Calu3 (cell line): ENCODE data around the gene RNF181. TPM values are rescaled to one million over a fixed set of nuclear protein-coding genes. Genes with fewer than 3 reads are reported as not detected.

Experiments
- BruUV-seq: library from RNA; stranded (reverse); fragments of 400-500 nt; replicated peaks from 2 replicates; lab custom pipeline; 2021; lab: Mats Ljungman, UMichigan
- CTCF ChIA-PET: fragments of 300-600 bp; sonication (Branson Sonifier 250); formaldehyde crosslinking; loops from one replicate; lab custom pipeline; 2022; ENCODE audit warnings: antibody characterized with exemption; lab: Charles Lee
- DNase-seq: peaks from one replicate; pipeline ENCODE4 v3.0.0; 2022
- H3K27ac Mint-ChIP-seq: one replicate; pipeline ENCODE4 v1.8.0; 2022; ENCODE audit warnings: mixed read lengths; ENCODE audit not compliant: unreplicated experiment
- H3K27me3 Mint-ChIP-seq: one replicate; pipeline ENCODE4 v1.8.0; 2022; ENCODE audit warnings: mixed read lengths; ENCODE audit not compliant: unreplicated experiment
- H3K36me3 Mint-ChIP-seq: one replicate; pipeline ENCODE4 v1.8.0; 2022; ENCODE audit warnings: mild to moderate bottlenecking, moderate library complexity, mixed read lengths; ENCODE audit not compliant: insufficient read depth, unreplicated experiment
- H3K4me1 Mint-ChIP-seq: one replicate; pipeline ENCODE4 v1.8.0; 2022; ENCODE audit warnings: mild to moderate bottlenecking, low read depth, mixed read lengths; ENCODE audit not compliant: unreplicated experiment
- H3K4me3 Mint-ChIP-seq: one replicate; pipeline ENCODE4 v1.8.0; 2022; ENCODE audit warnings: mild to moderate bottlenecking, low read depth, moderate library complexity, mixed read lengths; ENCODE audit not compliant: unreplicated experiment
- H3K9me3 Mint-ChIP-seq: one replicate; pipeline ENCODE4 v1.8.0; 2022; ENCODE audit warnings: low read depth, mixed read lengths; ENCODE audit not compliant: unreplicated experiment
- CTCF ChIP-seq: fragments of 200-600 bp; IDR thresholded peaks from one replicate; pipeline ENCODE4 v1.8.0; 2022; ENCODE audit warnings: antibody characterized with exemption; ENCODE audit not compliant: unreplicated experiment
- intact Hi-C: fragments of 100-400 bp; cut with micrococcal nuclease; formaldehyde crosslinking; loops from one replicate; pipeline ENCODE4 v1.10.0; 2022; ENCODE audit not compliant: unreplicated experiment
- total RNA-seq: library from RNA; stranded (reverse); gene quantifications from 2 replicates; pipeline ENCODE4 v1.2.3, GENCODE V29; 2022

The RNF181 gene
- total RNA-seq, 1 experiment from 2014 or later = 101 TPM

DNA sequence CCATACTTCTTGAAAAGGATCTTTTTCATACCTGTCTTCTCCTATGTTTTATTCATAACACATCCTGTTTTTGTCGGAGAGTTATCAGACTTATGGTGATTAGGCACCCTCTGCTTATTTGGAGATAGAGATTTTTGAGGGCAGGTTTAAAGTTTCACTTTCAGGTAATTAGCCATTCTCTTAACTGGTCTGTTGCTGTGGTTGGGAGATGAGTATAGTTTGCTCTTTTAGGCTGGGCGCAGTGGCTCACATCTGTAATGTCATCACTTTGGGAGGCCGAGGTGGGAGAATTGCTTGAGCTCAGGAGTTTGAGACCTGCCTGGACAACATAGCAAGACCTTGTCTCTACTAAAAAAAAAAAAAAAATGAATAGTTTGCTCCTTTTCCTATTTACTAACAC, 47.2 kb downstream of the RNF181 start:
- no peaks in the 10 kb centered on the region for H3K9me3 Mint-ChIP-seq
- BruUV-seq = no TSS peak
- no peaks in the 10 kb centered on the region for H3K27me3 Mint-ChIP-seq
- H3K4me1 Mint-ChIP-seq = no peaks in the 10 kb centered on the region
- CTCF ChIA-PET = interaction anchor here (0.5 kb wide), 1 partner anchor 221 kb away, joined by 3 read pairs; no protein-coding TSS in a partner anchor
- no peak for TF ChIP-seq CTCF
- peaks cover 70% of the 10 kb centered on the region for H3K36me3 Mint-ChIP-seq
- H3K4me3 Mint-ChIP-seq = no peak overlapping the region
- DNase-seq = no peak
- no peak overlapping the region for H3K27ac Mint-ChIP-seq
- intact Hi-C loops = no loop called here

GRCh38 chr2:85644909-85645308, 49.4 kb downstream of the RNF181 start:
- no peak for TF ChIP-seq CTCF
- Mint-ChIP-seq H3K4me3 (no peak overlapping the region), H3K27me3 (no peaks in the 10 kb centered on the region), H3K4me1 (no peaks in the 10 kb centered on the region), H3K9me3 (no peaks in the 10 kb centered on the region), H3K36me3 (peaks cover 72% of the 10 kb centered on the region), H3K27ac (no peak overlapping the region)
- no TSS peak for BruUV-seq
- intact Hi-C loops = loop anchor here (5.0 kb wide), 1 partner anchor 62 kb away; no protein-coding TSS in a partner anchor
- DNase-seq = no peak
- CTCF ChIA-PET = interaction anchor here (0.7 kb wide), 1 partner anchor 255 kb away, joined by 5 read pairs; no protein-coding TSS in a partner anchor

DNA sequence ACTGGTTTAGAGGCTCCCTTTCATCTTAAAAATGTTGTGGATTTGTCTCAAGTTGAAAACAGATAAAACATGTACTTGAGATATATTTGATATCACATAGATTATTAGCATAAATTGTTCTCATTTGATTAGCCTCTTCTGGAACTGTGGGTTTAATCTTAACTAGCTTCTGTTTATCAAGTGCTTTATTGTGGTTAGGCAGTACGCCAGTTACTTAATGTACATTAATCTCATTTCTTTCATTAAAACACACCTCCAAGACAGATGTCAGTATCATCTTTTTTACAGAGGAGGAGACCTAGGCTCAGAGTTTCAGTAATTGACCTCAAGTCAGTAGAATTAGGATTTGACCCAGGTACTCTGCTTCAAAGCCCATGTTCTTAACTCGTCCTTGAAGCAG, 50.6 kb downstream of the RNF181 start:
- H3K27ac Mint-ChIP-seq = no peak overlapping the region
- intact Hi-C loops = loop anchor here (5.0 kb wide), 1 partner anchor 61 kb away; no protein-coding TSS in a partner anchor
- TF ChIP-seq CTCF = no peak
- no peaks in the 10 kb centered on the region for H3K9me3 Mint-ChIP-seq
- no peak for DNase-seq
- no peaks in the 10 kb centered on the region for H3K4me1 Mint-ChIP-seq
- no peak overlapping the region for H3K4me3 Mint-ChIP-seq
- BruUV-seq = no TSS peak
- H3K36me3 Mint-ChIP-seq = peaks cover 70% of the 10 kb centered on the region
- CTCF ChIA-PET = no interaction called here
- H3K27me3 Mint-ChIP-seq = no peaks in the 10 kb centered on the region

Other genes starting within 250 kb of the RNF181 start
- 40.6 and 47.2 TPM in 2 replicates for gene RETSAT, start 241.2 kb upstream of the RNF181 start, total RNA-seq
- 12.9 and 15.5 TPM in 2 replicates for gene ELMOD3, start 241.0 kb upstream of the RNF181 start, total RNA-seq
- 230 and 238 TPM in 2 replicates for gene CAPG, start 185.4 kb upstream of the RNF181 start, total RNA-seq
- gene SH2D6, start 177.0 kb upstream of the RNF181 start, total RNA-seq = 1.8 and 2.4 TPM in 2 replicates
- gene MAT2A, start 56.6 kb upstream of the RNF181 start, total RNA-seq = 387 and 393 TPM in 2 replicates
- 66.2 and 67.7 TPM in 2 replicates for gene GGCX, start 34.3 kb upstream of the RNF181 start, total RNA-seq
- 90.8 and 107 TPM in 2 replicates for gene VAMP8, start 18.2 kb upstream of the RNF181 start, total RNA-seq
- gene VAMP5, start 11.3 kb upstream of the RNF181 start, total RNA-seq = 10.0 and 10.1 TPM in 2 replicates
- 12.1 and 13.3 TPM in 2 replicates for gene TMEM150A, start 7.0 kb downstream of the RNF181 start, total RNA-seq
- gene C2orf68, start 16.3 kb downstream of the RNF181 start, total RNA-seq = 39.2 and 40.4 TPM in 2 replicates
- 58.4 and 62.6 TPM in 2 replicates for gene USP39, start 20.4 kb downstream of the RNF181 start, total RNA-seq
- gene SFTPB, start 72.5 kb downstream of the RNF181 start, total RNA-seq = not detected in 2 replicates
- not detected in 2 replicates for gene GNLY, start 98.6 kb downstream of the RNF181 start, total RNA-seq
- gene ATOH8, start 158.2 kb downstream of the RNF181 start, total RNA-seq = 0.19 and 0.47 TPM in 2 replicates